K562 (cell line): Measurements from ENCODE around the gene CCDC33. TPM values are rescaled to one million over a fixed set of nuclear protein-coding genes. Genes with fewer than 3 reads are reported as not detected.

Experiments
- DPF2 ChIP-seq: fragments of 450-650 bp; IDR thresholded peaks from 2 replicates; pipeline ENCODE4 v1.6.1; 2016
- EP400 ChIP-seq: fragments of 450-650 bp; IDR thresholded peaks from 2 replicates; pipeline ENCODE4 v1.6.1; 2017; ENCODE audit warnings: antibody characterized with exemption, mild to moderate bottlenecking, moderate library complexity
- FOXA1 ChIP-seq: fragments of 450-650 bp; IDR thresholded peaks from 2 replicates; pipeline ENCODE4 v1.6.1; 2016; ENCODE audit warnings: mild to moderate bottlenecking, borderline replicate concordance
- HNRNPL ChIP-seq: fragments of 200-400 bp; formaldehyde crosslinking; IDR thresholded peaks from 2 replicates; pipeline ENCODE4 v1.6.1; 2017; ENCODE audit warnings: low read depth, mild to moderate bottlenecking, low read length
- JUN ChIP-seq, 2 experiments: sonication (generic) in 1 of 2; formaldehyde crosslinking in 1 of 2; IDR thresholded peaks; 2 replicates each; pipeline versions ENCODE4 v1.6.1 to v1.8.0; 2012 to 2022; ENCODE audit warnings: borderline replicate concordance in 2 of 2, mild to moderate bottlenecking in 2 of 2, improper control_type of control experiment in 1 of 2, low read depth in 1 of 2, low read length in 1 of 2, missing genetic modification reagents in 1 of 2
- MYNN ChIP-seq, 2 experiments: sonication (generic); formaldehyde crosslinking in 1 of 2; IDR thresholded peaks; 2 replicates each; pipeline versions ENCODE4 v1.5.0 to v1.6.1; 2016 to 2020; ENCODE audit warnings: antibody characterized with exemption in 1 of 2, missing genetic modification reagents in 1 of 2
- PTTG1 ChIP-seq: fragments of 450-650 bp; IDR thresholded peaks from 2 replicates; pipeline ENCODE4 v1.6.1; 2016; ENCODE audit warnings: low read depth, mild to moderate bottlenecking, missing genetic modification characterization, missing compliant biosample characterization
- RBFOX2 ChIP-seq: fragments of 200-400 bp; formaldehyde crosslinking; IDR thresholded peaks from 2 replicates; pipeline ENCODE4 v1.6.1; 2017; ENCODE audit warnings: low read depth, mild to moderate bottlenecking, low read length, moderate library complexity
- SOX6 ChIP-seq: fragments of 450-650 bp; IDR thresholded peaks from 2 replicates; pipeline ENCODE4 v1.6.1; 2014; ENCODE audit warnings: mild to moderate bottlenecking
- SP1 ChIP-seq: sonication (generic); formaldehyde crosslinking; IDR thresholded peaks from 2 replicates; pipeline ENCODE4 v1.8.1; 2022; ENCODE audit warnings: mild to moderate bottlenecking, missing genetic modification reagents
- TBP ChIP-seq: optimal IDR thresholded peaks from 2 replicates; pipeline ENCODE3; 2011; ENCODE audit warnings: low read depth, low read length, improper control_type of control experiment
- ZBTB7A ChIP-seq: IDR thresholded peaks from 2 replicates; pipeline ENCODE4 v1.6.1; 2011; ENCODE audit warnings: low read depth, mild to moderate bottlenecking, low read length, moderate library complexity, borderline replicate concordance; ENCODE audit not compliant: control insufficient read depth
- ZNF282 ChIP-seq: sonication (generic); formaldehyde crosslinking; IDR thresholded peaks from 2 replicates; pipeline ENCODE4 v1.8.1; 2023; ENCODE audit warnings: missing genetic modification reagents
- ZNF584 ChIP-seq: fragments of 200-800 bp; sonication (Bioruptor generic); IDR thresholded peaks from 2 replicates; pipeline ENCODE4 v1.6.1; 2016; ENCODE audit warnings: low read depth, mild to moderate bottlenecking, missing genetic modification characterization, missing compliant biosample characterization
- polyA plus RNA-seq, 8 experiments: library from polyadenylated mRNA; depleted of rRNA in 4 of 8; stranded (reverse) in 5 of 8; unstranded in 3 of 8; fragments of >200 nt; fragmentation: Nextera tagmentation in 2 of 8; fragmentation: Illumina TruSeq in 1 of 8; extraction: Ambion mirVana in 2 of 8; extraction: Trizol in 1 of 8; gene quantifications; 2 replicates each; pipeline versions ENCODE4 v1.2.1 to v1.2.3, GENCODE V29; 2011 to 2014; ENCODE audit warnings: inconsistent platforms in 1 of 8, missing spikeins in 1 of 8
- total RNA-seq, 7 experiments: library from RNA; depleted of rRNA in 6 of 7; stranded (reverse); fragments of >200 nt in 6 of 7; fragmentation: Illumina TruSeq in 2 of 7; extraction: Trizol in 2 of 7; gene quantifications; 2 replicates each; pipeline versions ENCODE4 v1.2.1 to v1.2.3, GENCODE V29; 2011 to 2021; ENCODE audit warnings: low replicate concordance in 1 of 7
- TF ChIP-seq, protein P1 (sequence below): fragments of 250-450 bp; sonication (Bioruptor Pico); IDR thresholded peaks from 2 replicates; pipeline ENCODE4 v1.9.0; 2021; ENCODE audit warnings: mild to moderate bottlenecking, inconsistent platforms
- TF ChIP-seq, protein P2 (sequence below): sonication (generic); formaldehyde crosslinking; IDR thresholded peaks from 2 replicates; pipeline ENCODE4 v1.9.0; 2022; ENCODE audit warnings: mild to moderate bottlenecking, missing genetic modification reagents
- TF ChIP-seq, protein P3 (sequence below): conservative IDR thresholded peaks from 2 replicates; pipeline ENCODE4 v1.6.1; 2011; ENCODE audit warnings: low read depth, mild to moderate bottlenecking, low read length; ENCODE audit not compliant: control insufficient read depth
- TF ChIP-seq, protein P4 (sequence below): sonication (generic); formaldehyde crosslinking; IDR thresholded peaks from 2 replicates; pipeline ENCODE4 v1.8.1; 2023; ENCODE audit warnings: mild to moderate bottlenecking, missing genetic modification reagents, moderate library complexity
- TF ChIP-seq, protein P5 (sequence below): fragments of 450-650 bp; formaldehyde crosslinking; IDR thresholded peaks from 2 replicates; pipeline ENCODE4 v1.4.0; 2020; ENCODE audit warnings: mild to moderate bottlenecking, moderate library complexity

Gene CCDC33
- total and polyA plus RNA-seq, 9 of the 15 experiments (the other 6 are each of a cell fraction or from before 2014, with no cell fraction given), result 0.08 to 1.1 (median 0.15) TPM; not detected in 4

DNA sequence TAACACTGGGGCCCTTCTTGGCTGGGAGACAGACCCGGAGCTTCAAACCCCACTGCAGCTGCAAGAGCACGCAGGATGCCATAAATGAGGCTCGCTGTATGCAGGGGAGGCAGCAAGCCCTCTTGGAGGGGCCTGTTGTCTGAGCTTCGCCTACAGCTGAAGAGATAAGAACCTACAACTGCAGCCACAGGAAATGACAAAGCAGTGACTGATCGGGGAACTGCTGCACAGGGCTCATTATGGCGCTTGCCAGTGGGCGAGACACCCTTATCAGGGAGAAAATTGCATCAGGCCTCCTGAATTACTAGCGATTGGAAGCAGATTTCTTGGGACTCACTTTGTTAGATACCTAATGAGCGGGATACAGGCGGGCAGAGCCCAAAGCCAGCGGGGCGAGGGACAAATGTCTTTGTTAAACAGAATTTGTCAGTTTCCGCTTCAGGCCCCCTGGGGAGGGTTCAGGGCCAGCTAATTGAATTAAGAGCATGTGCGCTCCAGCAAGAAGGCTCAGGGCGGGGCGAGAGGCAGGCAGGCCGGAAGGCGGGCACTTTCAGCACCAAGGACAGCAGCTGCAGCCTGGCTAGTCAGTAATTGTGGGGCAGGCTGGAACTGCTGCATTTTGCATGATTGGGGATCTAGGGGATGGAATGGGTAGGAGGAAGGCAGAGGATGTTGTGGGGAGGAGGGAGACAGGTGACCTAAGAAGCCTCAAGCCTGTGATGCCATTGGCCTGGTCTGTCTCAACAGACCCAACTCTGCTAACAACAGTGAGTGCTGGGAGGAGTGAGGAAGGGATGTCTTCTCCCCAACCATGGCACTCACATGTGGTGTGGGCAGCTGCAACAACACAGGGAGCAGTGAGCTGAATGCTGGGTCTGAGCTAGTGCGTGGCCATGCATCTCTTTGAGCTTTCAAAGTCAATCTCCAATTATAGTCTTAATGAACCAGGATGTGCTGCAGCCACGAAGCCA is 55.3 kb downstream of the CCDC33 start (continued):
- TF ChIP-seq, protein P1, sequence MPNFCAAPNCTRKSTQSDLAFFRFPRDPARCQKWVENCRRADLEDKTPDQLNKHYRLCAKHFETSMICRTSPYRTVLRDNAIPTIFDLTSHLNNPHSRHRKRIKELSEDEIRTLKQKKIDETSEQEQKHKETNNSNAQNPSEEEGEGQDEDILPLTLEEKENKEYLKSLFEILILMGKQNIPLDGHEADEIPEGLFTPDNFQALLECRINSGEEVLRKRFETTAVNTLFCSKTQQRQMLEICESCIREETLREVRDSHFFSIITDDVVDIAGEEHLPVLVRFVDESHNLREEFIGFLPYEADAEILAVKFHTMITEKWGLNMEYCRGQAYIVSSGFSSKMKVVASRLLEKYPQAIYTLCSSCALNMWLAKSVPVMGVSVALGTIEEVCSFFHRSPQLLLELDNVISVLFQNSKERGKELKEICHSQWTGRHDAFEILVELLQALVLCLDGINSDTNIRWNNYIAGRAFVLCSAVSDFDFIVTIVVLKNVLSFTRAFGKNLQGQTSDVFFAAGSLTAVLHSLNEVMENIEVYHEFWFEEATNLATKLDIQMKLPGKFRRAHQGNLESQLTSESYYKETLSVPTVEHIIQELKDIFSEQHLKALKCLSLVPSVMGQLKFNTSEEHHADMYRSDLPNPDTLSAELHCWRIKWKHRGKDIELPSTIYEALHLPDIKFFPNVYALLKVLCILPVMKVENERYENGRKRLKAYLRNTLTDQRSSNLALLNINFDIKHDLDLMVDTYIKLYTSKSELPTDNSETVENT, result no peak
- TF ChIP-seq FOXA1, result no peak
- TF ChIP-seq SP1 (CRISPR knock-in tag), result no peak
- peak; percentile 17; the same call in 1 of the 2 replicates for TF ChIP-seq SOX6
- 0 out of 2 replicates have a peak, but pooled peaks have one; percentile 81 for TF ChIP-seq ZNF584 (CRISPR knock-in tag)
- TF ChIP-seq, protein P2, sequence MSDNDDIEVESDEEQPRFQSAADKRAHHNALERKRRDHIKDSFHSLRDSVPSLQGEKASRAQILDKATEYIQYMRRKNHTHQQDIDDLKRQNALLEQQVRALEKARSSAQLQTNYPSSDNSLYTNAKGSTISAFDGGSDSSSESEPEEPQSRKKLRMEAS, result peak; percentile 89
- peak; percentile 62; the same call in 1 of the 2 replicates for TF ChIP-seq DPF2
- TF ChIP-seq, protein P3, sequence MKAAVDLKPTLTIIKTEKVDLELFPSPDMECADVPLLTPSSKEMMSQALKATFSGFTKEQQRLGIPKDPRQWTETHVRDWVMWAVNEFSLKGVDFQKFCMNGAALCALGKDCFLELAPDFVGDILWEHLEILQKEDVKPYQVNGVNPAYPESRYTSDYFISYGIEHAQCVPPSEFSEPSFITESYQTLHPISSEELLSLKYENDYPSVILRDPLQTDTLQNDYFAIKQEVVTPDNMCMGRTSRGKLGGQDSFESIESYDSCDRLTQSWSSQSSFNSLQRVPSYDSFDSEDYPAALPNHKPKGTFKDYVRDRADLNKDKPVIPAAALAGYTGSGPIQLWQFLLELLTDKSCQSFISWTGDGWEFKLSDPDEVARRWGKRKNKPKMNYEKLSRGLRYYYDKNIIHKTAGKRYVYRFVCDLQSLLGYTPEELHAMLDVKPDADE, result peak; percentile 63; the same call in 1 of the 2 replicates
- TF ChIP-seq MYNN (IDR thresholded peaks at IDR 0.05), result 0 out of 2 replicates have a peak, but pooled peaks have one; percentile 27
- no peak for TF ChIP-seq MYNN (CRISPR knock-in tag; IDR thresholded peaks at IDR 0.05)
- peak; percentile 45 for TF ChIP-seq RBFOX2
- TF ChIP-seq, protein P4, sequence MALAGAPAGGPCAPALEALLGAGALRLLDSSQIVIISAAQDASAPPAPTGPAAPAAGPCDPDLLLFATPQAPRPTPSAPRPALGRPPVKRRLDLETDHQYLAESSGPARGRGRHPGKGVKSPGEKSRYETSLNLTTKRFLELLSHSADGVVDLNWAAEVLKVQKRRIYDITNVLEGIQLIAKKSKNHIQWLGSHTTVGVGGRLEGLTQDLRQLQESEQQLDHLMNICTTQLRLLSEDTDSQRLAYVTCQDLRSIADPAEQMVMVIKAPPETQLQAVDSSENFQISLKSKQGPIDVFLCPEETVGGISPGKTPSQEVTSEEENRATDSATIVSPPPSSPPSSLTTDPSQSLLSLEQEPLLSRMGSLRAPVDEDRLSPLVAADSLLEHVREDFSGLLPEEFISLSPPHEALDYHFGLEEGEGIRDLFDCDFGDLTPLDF, result peak; percentile 88
- TF ChIP-seq EP400, result peak; percentile 54; the same call in 1 of the 2 replicates
- TF ChIP-seq JUN (IDR thresholded peaks at IDR 0.05; ENCODE audit: borderline replicate concordance, low read depth, low read length), result peak; percentile 5; the same call in 1 of the 2 replicates
- 0 out of 2 replicates have a peak, but pooled peaks have one; percentile 29 for TF ChIP-seq JUN (CRISPR knock-in tag; IDR thresholded peaks at IDR 0.05; ENCODE audit: borderline replicate concordance)
- peak; percentile 19; the same call in 1 of the 2 replicates for TF ChIP-seq ZBTB7A
- TF ChIP-seq, protein P5, sequence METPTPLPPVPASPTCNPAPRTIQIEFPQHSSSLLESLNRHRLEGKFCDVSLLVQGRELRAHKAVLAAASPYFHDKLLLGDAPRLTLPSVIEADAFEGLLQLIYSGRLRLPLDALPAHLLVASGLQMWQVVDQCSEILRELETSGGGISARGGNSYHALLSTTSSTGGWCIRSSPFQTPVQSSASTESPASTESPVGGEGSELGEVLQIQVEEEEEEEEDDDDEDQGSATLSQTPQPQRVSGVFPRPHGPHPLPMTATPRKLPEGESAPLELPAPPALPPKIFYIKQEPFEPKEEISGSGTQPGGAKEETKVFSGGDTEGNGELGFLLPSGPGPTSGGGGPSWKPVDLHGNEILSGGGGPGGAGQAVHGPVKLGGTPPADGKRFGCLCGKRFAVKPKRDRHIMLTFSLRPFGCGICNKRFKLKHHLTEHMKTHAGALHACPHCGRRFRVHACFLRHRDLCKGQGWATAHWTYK (CRISPR knock-in tag), result no peak
- no peak for TF ChIP-seq ZNF282
- TF ChIP-seq PTTG1 (tag), result no peak
- TF ChIP-seq HNRNPL, result no peak
- TF ChIP-seq TBP, result no peak
